HG03039 (cell line): Measurements from ENCODE around the gene ENPP6.

ENCODE experiments used
- ATAC-seq: cut with Tn5 transposase; IDR thresholded peaks from one replicate; pipeline ENCODE4 v1.9.1; 2021; ENCODE audit warnings: mild to moderate bottlenecking, moderate library complexity; ENCODE audit not compliant: unreplicated experiment

Gene ENPP6

DNA sequence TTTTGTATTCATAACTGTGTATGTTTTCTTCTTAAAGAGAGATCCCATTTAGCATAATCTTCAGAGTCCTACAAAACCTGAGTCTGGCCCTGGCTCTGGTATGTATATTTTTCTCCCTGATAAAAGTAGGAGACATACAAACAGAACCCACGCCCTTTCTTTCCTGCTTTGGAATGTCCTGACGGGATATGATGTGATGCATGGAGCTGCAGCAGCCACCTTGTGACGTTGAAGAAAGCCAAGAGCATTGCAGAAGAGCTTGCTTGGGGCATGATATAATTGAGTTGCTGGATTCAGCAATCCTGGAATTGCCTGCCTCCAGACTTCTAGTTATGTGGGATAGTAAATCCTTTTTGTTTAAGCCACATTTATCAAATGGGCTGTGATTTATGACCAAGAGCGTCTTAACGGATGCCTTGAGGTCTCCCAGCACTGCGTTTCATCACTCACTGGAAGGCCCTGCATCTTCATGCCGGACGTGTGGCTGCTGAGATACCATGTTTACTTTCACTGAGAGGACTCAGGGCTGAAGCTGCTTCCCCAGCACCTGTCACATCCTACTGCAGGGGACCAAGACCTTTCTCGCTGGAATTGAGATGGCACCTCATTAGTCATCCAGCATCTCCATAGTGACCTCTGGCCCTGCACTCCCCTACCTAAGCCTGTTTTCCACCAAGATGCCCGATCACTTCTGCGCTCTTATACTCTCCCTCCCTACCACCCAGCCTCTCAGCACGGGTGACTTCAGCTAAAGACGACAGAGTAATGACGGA is 107.0 kb downstream of the ENPP6 start:
- no peak for ATAC-seq

GRCh38 chr4:184108006-184108501 is 109.6 kb downstream of the ENPP6 start:
- ATAC-seq: no peak

DNA sequence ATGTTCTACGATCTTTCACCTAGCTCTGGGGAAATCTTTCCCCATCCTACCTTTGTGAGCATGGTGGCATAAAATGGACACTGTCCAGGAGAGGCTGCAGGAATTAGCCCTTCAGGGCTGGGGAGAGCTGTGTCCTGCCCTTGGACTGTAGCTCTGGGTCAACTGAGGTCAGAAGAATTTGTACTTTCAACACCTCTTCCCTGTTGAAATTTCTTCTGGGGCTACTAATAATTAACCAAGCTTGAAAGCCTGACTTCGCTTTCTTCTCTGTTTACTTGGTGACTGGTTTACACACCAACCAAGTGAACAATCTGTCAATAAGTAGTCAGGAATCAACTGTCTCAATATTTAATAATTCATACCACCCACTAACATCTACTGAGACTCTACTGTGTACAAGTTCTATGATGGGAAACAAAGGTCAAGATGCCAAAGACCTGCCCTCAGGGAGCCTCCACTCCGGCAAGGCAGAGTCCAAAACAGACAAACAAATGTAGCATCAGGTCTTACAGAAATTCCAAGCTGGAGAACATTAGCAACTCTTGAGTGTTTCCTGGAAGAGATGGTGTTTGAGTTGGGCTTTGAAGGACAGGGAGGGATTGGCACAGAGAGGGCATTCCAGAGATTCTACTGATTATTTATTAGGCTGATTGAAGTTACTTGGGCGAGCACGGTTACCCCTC is 113.1 kb downstream of the ENPP6 start:
- ATAC-seq: no peak

DNA sequence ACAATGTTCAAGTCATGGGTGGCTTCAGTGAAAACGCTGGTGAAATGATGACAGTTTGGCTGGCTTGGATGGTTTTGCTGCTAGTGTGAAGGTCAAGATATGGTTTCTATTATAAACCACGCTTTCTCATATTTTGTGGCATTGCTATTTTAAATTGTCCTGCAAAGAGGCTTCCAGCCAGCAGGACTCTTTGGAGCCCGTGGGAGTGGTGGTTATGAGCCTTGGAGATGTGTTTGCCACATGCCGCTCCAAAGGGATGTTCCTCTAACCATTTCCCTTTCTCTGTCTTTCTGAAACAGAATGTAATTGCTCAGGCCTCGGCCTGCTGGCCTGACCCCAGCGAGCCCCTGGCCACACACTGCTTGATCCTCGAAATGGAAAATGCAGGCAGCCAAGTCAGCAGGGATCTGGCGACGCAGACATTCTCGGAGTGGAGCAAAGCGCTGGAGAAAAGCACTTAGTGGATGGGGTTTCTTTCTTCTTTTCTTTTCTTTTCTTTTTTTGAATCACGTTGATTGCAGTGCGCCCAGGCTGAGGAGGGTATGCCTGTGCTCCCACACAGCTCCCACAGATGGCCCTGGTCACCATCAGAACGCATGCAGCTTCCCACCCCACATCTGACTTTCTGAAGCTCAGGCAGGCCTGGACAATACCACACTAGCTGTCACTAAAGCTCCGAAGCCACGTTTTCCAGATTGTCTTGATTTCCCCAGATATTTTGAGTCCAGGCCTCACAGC is 114.0 kb downstream of the ENPP6 start:
- no peak for ATAC-seq

GRCh38 chr4:184102927-184103326 is 114.7 kb downstream of the ENPP6 start:
- no peak for ATAC-seq

- no peak for ATAC-seq
Measured at GRCh38 chr4:184102488-184102887, 115.2 kb downstream of the ENPP6 start.

DNA sequence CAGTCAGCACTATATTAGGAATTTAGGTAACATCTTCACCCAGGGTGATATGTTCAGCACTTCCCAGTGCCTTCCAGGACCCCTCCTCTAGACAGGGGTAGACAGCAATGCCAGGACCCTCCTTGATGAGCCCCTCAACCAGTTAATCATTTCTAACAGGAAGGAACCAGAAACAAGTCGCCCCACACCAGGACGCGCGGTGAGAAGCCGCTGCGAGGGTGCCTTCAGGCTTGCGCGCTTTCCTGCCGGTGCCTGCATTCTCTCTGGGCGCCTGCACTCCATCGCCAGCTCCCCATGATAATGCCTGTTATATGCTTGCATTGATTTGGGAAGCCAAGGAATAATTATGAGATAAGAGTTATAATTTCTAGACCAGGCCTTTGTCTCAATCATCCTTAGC is 116.0 kb downstream of the ENPP6 start:
- no peak for ATAC-seq

- peak; percentile 41 for ATAC-seq
Measured at GRCh38 chr4:184100297-184100885, 117.3 kb downstream of the ENPP6 start.

- no peak for ATAC-seq
Measured at GRCh38 chr4:184099535-184099966, 118.1 kb downstream of the ENPP6 start.

DNA sequence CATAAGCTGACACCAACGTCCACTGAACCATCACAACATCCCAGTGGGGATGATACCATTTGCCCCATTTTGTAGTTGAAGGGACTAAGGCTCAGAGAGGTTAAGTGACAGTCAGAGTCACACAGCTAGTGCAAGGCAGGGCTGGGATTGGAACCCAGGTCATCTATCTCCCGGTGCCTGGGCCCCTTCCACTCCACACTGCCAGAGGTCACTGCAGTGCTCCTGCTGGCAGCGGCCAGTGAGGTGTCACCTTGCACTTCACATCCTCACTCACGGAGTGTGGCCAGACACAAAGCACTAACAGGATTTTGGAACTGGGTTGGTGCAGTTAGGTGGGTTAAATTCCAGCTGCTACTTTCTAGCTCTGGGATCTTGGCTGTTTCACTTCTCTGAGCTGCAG is 118.7 kb downstream of the ENPP6 start:
- ATAC-seq: no peak

DNA sequence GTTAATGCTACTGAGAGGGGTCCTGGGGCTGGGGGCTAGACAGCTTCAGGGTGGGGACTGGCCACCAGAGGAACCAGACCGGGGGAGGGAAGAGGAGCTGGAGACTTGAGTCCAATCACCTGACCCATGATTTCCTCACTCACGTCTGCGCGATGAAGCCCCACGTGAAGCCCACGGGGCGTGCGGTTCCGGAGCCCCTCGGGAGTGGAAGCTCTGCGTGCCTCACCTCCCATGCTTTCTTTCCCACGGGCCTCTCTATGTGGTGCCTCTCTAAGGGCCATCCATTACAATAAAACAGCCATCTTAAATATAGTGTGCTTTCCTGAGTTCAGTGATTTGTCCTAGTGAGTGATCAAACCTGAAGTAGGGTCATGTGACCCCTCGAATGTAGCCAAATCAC is 119.9 kb downstream of the ENPP6 start:
- ATAC-seq: no peak

DNA sequence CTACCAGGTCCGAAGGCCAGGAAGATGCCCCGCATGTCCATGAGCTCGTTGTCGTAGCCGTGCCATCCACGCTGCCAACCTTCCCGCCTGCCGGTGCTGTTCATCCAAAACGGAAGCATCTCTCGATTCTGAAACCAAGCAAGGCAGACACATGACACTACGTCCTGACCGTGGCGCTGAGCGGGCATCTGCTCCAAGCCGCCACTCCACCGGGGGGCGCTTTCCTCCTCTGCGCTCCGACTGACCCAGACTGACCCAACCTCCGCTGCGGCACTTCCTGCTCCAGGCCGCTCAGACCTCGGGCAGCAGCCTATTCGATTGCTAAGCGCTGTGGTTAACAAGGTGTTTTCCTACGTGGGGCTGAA is 120.5 kb downstream of the ENPP6 start:
- peak; percentile 51 for ATAC-seq

- no peak for ATAC-seq
Measured at GRCh38 chr4:184096561-184097240, 121.0 kb downstream of the ENPP6 start.

DNA sequence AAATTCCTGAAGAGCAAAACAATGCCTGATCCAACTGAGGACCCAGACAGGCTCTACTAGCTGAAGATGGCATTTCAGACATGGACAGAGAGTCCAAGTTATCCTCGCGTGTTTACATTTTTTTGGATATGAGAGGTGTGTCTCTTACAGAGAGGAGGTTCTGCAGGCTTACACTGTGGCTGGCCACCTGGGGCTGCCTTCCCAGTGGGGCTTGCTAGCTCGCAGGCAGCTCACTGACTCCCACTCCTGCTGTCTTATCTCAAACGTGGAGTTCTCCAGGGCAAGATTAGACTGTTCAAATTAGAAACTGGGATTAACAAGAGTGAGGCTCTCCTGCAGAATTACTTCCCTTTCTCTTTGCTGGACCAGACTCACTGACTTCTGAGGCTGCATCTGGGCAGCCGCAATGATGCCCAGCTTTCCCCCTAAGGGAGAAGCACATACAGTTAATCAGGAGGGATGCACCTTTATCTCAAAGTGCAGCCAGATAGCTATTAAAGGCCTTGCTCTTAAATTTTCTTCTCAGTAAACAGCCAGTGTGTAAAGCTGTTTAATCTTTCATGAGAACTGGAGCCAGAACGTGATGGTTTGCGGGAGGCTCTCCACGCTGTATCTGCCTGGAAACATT is 123.0 kb downstream of the ENPP6 start:
- no peak for ATAC-seq

- no peak for ATAC-seq
Measured at GRCh38 chr4:184091986-184092385, 125.7 kb downstream of the ENPP6 start.

- ATAC-seq: no peak
Measured at GRCh38 chr4:184090571-184090970, 127.1 kb downstream of the ENPP6 start.

DNA sequence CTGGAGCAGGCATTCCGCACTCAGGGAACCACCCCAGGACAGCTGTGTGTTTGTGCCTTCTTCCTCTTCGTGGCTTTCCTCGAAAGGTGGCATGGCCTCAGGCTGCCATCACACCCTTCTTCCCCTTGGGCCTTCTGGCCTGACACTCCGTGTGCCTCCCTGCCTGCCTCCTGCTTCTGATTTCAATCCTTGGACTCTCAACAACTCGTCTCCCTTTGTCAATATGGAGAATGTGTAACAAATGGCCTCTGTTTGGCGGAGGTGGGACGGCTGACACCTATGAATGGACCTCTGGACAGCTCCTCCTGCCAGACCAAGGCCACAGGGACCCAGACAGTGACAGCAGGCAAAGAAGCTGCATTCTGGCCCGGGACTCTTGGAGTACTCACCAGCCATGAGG is 137.0 kb downstream of the ENPP6 start:
- no peak for ATAC-seq

DNA sequence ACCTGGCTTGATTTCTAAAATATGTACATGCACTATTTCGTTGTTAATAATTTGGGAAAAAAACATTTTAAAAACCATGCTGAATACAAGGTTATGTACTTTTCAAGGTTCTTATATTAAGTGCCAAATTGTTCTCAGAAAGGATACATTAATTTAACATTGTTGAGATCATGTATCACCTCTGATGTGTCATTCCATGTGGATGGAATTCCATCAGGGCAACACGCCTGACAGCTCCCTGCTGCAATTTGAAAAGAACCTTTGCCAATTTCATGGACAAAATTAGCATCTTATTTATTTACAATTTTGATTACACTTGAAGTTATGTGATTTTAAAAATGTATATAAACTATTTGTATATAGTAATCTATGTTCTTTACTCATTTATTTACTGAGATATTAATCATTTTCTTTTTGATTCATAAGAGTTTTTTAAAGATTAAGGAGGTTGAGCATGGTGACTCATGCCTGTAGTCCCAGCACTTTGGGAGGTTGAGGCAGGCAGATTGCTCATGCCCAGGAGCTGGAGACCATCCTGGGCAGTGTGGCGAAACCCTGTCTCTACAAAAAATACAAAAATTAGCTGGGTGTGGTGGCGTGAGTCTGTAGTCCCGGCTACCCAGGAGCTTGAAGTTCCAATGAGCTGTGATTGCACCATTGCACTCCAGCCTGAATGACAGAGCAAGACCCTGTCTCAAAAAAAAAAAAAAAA is 142.8 kb downstream of the ENPP6 start:
- no peak for ATAC-seq

- ATAC-seq: no peak
Measured at GRCh38 chr4:184067931-184068554, 149.6 kb downstream of the ENPP6 start.
